Fibroblast of skin of right quadriceps (primary cell): ENCODE data around the gene CD247.
"Not testable (repeated sequence)": the region's sequence is repeated elsewhere in the genome, so short reads cannot be mapped to it uniquely, and the experiment has no call there.

Experiments used
- DNase-seq: peaks from one replicate; pipeline ENCODE4 v3.0.0-alpha.2; 2013

Gene CD247

GRCh38 chr1:167518331-167518700, at the start of gene CD247:
Gene CD247, minus strand, starts transcription at chr1:167518529. Its CDS starts 64 bp downstream, at chr1:167518465.
- DNase-seq, result no peak

GRCh38 chr1:167567663-167568062, 49.3 kb upstream of the CD247 start:
- DNase-seq, result no peak

GRCh38 chr1:167566766-167567165, 48.4 kb upstream of the CD247 start:
- DNase-seq, result no peak

- DNase-seq, result no peak
Measured at GRCh38 chr1:167565922-167566321, 47.6 kb upstream of the CD247 start.

- DNase-seq, result no peak
Measured at GRCh38 chr1:167564612-167565270, 46.4 kb upstream of the CD247 start.

- DNase-seq, result no peak
Measured at GRCh38 chr1:167563579-167564246, 45.4 kb upstream of the CD247 start.

- DNase-seq, result peak; percentile 28
Measured at GRCh38 chr1:167562702-167563101, 44.4 kb upstream of the CD247 start.

GRCh38 chr1:167561753-167562152, 43.4 kb upstream of the CD247 start:
- DNase-seq, result no peak

- peak; percentile 58 for DNase-seq
Measured at GRCh38 chr1:167555971-167556714, 37.8 kb upstream of the CD247 start.

GRCh38 chr1:167555072-167555471, 36.7 kb upstream of the CD247 start:
- DNase-seq, result not testable (repeated sequence)

- no peak for DNase-seq
Measured at GRCh38 chr1:167554028-167554779, 35.9 kb upstream of the CD247 start.

GRCh38 chr1:167553136-167554027, 35.1 kb upstream of the CD247 start, which contains the start of gene CREG1:
Gene CREG1, minus strand, starts transcription at chr1:167553762.
- DNase-seq, result peak; percentile 86

GRCh38 chr1:167551362-167551761, 33.0 kb upstream of the CD247 start:
- DNase-seq, result no peak

GRCh38 chr1:167548059-167548932, 30.0 kb upstream of the CD247 start:
- DNase-seq, result peak; percentile 35

- no peak for DNase-seq
Measured at GRCh38 chr1:167546935-167547334, 28.6 kb upstream of the CD247 start.

GRCh38 chr1:167545349-167545748, 27.0 kb upstream of the CD247 start:
- DNase-seq, result no peak

- DNase-seq, result no peak
Measured at GRCh38 chr1:167544447-167545093, 26.2 kb upstream of the CD247 start.

- DNase-seq, result no peak
Measured at GRCh38 chr1:167543199-167543990, 25.1 kb upstream of the CD247 start.
